Parathyroid adenoma (tissue), 2 donors: ENCODE data around the gene MATR3.

Source experiments
- H2AFZ ChIP-seq: fragments of 300-600 bp; sonication (generic); one replicate; pipeline ENCODE4 v1.7.0; 2017; ENCODE audit warnings: antibody characterized with exemption, mild to moderate bottlenecking
- H3K27ac ChIP-seq: fragments of 300-600 bp; sonication (generic); one replicate; pipeline ENCODE4 v1.7.0; 2017
- H3K27me3 ChIP-seq: fragments of 300-600 bp; sonication (generic); one replicate; pipeline ENCODE4 v1.7.0; 2017; ENCODE audit warnings: low read length; ENCODE audit not compliant: control insufficient read depth, insufficient read depth
- H3K36me3 ChIP-seq: fragments of 300-600 bp; sonication (generic); one replicate; pipeline ENCODE4 v1.7.0; 2017; ENCODE audit warnings: low read length; ENCODE audit not compliant: control insufficient read depth, insufficient read depth
- H3K4me1 ChIP-seq: fragments of 300-600 bp; sonication (generic); one replicate; pipeline ENCODE4 v1.7.0; 2017; ENCODE audit warnings: control low read depth
- H3K4me2 ChIP-seq: fragments of 300-600 bp; sonication (generic); one replicate; pipeline ENCODE4 v1.7.0; 2017; ENCODE audit warnings: low read length
- H3K4me3 ChIP-seq: fragments of 300-600 bp; sonication (generic); one replicate; pipeline ENCODE4 v1.7.0; 2017; ENCODE audit warnings: low read depth, low read length
- H3K79me2 ChIP-seq: fragments of 300-600 bp; sonication (generic); one replicate; pipeline ENCODE4 v1.7.0; 2017; ENCODE audit warnings: control low read depth
- H3K9ac ChIP-seq: fragments of 300-600 bp; sonication (generic); one replicate; pipeline ENCODE4 v1.7.0; 2017; ENCODE audit warnings: mild to moderate bottlenecking
- H3K9me3 ChIP-seq: fragments of 300-600 bp; sonication (generic); one replicate; pipeline ENCODE4 v1.7.0; 2017; ENCODE audit warnings: low read length; ENCODE audit not compliant: control insufficient read depth
- CTCF ChIP-seq: fragments of 300-600 bp; sonication (generic); IDR thresholded peaks from one replicate; pipeline ENCODE4 v1.7.0; 2017; ENCODE audit warnings: antibody characterized with exemption, mild to moderate bottlenecking
- donor health status: primary hyperparathyroidism.

MATR3 gene

DNA sequence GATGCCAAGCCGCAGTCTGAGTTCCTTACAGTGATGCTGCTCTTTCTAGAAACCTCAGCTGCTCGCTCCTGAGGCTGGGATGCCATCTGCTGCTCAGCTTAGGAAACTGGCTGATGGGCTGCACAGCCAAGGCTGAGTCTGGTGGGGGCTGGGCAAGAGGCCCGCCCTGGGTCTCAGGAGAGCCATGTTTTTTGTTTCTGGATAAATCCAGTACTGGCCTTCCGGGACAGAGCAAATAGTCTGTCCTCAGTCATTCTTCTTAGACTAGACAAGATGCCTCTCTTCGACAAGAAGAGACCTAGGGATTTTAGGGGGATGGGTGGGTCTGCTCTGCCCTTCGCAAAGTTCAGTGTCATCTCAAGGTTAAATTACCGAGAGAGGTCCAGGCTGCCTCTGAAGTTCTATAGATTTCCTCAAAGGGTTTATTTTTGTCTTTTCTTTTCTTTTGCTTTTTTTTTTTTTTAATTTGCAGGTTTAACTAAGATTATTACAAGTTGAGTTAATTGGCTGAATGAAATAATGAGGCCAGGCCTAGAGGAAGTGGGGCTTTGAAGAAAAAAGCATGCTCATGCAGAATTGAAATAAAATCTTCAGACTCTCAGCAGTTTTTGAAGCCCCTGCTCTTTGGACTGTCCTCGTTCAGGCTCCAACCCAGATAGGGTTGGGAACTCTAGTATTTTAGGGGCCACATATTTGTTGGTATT, 30.6 kb upstream of the MATR3 start:
- Histone ChIP-seq H3K27ac (peak overlapping the region; percentile 17), H3K9me3 (no peaks in the 10 kb centered on the region), H3K4me3 (no peak overlapping the region), H3K4me2 (no peak overlapping the region), H3K79me2 (no peaks in the 10 kb centered on the region), H2AFZ (peak overlapping the region; percentile 61), H3K9ac (no peak overlapping the region), H3K36me3 (no peaks in the 10 kb centered on the region), H3K27me3 (no peaks in the 10 kb centered on the region), H3K4me1 (peaks cover 9% of the 10 kb centered on the region)
- TF ChIP-seq CTCF: peak; percentile 94

- no peak for TF ChIP-seq CTCF
- Histone ChIP-seq H3K79me2 (no peaks in the 10 kb centered on the region), H3K9ac (no peak overlapping the region), H3K36me3 (no peaks in the 10 kb centered on the region), H3K27me3 (no peaks in the 10 kb centered on the region), H3K4me3 (no peak overlapping the region), H2AFZ (peak overlapping the region; percentile 61), H3K9me3 (no peaks in the 10 kb centered on the region), H3K4me2 (no peak overlapping the region), H3K4me1 (peaks cover 9% of the 10 kb centered on the region), H3K27ac (no peak overlapping the region)
Observed at GRCh38 chr5:139263536-139263935, 30.0 kb upstream of the MATR3 start.

DNA sequence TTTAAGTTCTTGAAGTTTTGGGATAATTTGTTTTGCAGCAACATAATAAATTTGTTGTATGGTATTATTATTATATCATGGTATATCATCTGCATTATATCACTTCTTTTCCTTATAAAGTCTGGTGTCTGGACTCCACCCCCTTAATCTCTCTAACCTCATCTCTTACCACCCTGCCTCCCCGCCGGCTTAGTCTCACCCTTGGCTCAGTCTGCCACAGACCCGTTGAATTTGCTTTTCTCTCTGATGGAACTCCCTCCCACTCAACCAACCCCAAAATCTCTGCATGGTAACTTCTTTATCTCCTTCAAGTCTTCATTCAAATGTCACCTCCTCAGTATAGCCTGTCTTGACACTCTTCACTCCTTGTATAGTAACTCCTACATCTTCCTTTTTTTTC, 29.6 kb upstream of the MATR3 start:
- no peak for TF ChIP-seq CTCF
- no peaks in the 10 kb centered on the region for H3K27me3 ChIP-seq

DNA sequence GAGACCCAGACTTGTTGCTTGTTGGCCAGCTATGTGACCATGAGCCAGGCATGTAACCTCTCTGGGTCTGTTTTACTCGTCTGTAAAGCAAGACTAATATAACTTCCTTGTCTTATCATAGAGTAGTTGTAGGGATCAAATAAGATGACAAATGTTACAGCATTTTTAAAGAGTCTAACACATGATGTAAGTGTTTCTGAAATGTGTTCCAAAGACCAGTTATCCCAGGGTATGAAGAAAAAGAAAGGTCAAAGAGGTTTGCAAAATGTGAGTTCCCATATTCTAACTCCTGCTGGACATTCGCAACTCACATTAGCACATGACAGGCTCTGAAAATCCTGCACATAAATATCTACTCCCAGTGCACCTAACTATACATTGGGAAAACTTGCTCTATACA, 28.5 kb upstream of the MATR3 start:
- no peak overlapping the region for H3K4me3 ChIP-seq
- H3K9ac ChIP-seq: no peak overlapping the region
- TF ChIP-seq CTCF: no peak
- H3K27ac ChIP-seq: no peak overlapping the region
- no peaks in the 10 kb centered on the region for H3K9me3 ChIP-seq
- H3K4me1 ChIP-seq: peaks cover 9% of the 10 kb centered on the region
- H3K27me3 ChIP-seq: no peaks in the 10 kb centered on the region
- no peaks in the 10 kb centered on the region for H3K79me2 ChIP-seq
- no peak overlapping the region for H2AFZ ChIP-seq
- H3K4me2 ChIP-seq: no peak overlapping the region
- no peaks in the 10 kb centered on the region for H3K36me3 ChIP-seq

More for the DNA sequence above, 29.6 kb upstream of the MATR3 start:
- Histone ChIP-seq H3K4me3 (no peak overlapping the region), H3K79me2 (no peaks in the 10 kb centered on the region), H3K4me2 (no peak overlapping the region), H3K9ac (no peak overlapping the region), H3K36me3 (no peaks in the 10 kb centered on the region), H3K27ac (no peak overlapping the region), H2AFZ (peak overlapping the region; percentile 61), H3K4me1 (peaks cover 9% of the 10 kb centered on the region), H3K9me3 (no peaks in the 10 kb centered on the region)

- Histone ChIP-seq H3K9me3 (no peaks in the 10 kb centered on the region), H3K4me1 (peaks cover 9% of the 10 kb centered on the region), H2AFZ (no peak overlapping the region), H3K9ac (no peak overlapping the region), H3K4me2 (no peak overlapping the region), H3K36me3 (no peaks in the 10 kb centered on the region), H3K4me3 (no peak overlapping the region), H3K27me3 (no peaks in the 10 kb centered on the region), H3K79me2 (no peaks in the 10 kb centered on the region), H3K27ac (no peak overlapping the region)
- TF ChIP-seq CTCF: no peak
Observed at GRCh38 chr5:139266236-139266635, 27.3 kb upstream of the MATR3 start.
